ENCODE results near the gene TLK2. TPM values are rescaled to one million over a fixed set of nuclear protein-coding genes. Genes with fewer than 3 reads are reported as not detected.
"Not testable (repeated sequence)": the region's sequence is repeated elsewhere in the genome, so short reads cannot be mapped to it uniquely, and the experiment has no call there.

TLK2 gene
- total RNA-seq (2021; fragmentation: NEBNext Ultra II Directional; extraction: Animal tissue kit (Norgen Biotek cat#: 25700)), result 10 to 100 TPM; 29.0 to 40.9 (median 38.6) TPM
- long read RNA-seq, partial matches to known transcripts, result 4 of 6 reads
- long read RNA-seq, other reads (novel, unspliced or antisense), result 1 of 6 reads

GRCh38 chr17:62478424-62478879 is at the start of gene TLK2:
TLK2 (plus strand) TSS chr17:62478825; CDS start chr17:62481126, 2,301 bp downstream.
- Mint-ChIP-seq H3K27ac (peak within 1 kb of the TSS; percentile 95), H3K27me3 (ENCODE audit: insufficient read depth) (no peaks in the 10 kb centered on the region), H3K4me1 (ENCODE audit: low read depth) (peaks cover 20% of the 10 kb centered on the region), H3K4me3 (peak within 1 kb of the TSS; percentile 98), H3K36me3 (ENCODE audit: low read depth) (peaks cover 11% of the 10 kb centered on the region), H3K9me3 (no peaks in the 10 kb centered on the region)
- peak; percentile 47 for DNase-seq
- TF ChIP-seq, protein P1, sequence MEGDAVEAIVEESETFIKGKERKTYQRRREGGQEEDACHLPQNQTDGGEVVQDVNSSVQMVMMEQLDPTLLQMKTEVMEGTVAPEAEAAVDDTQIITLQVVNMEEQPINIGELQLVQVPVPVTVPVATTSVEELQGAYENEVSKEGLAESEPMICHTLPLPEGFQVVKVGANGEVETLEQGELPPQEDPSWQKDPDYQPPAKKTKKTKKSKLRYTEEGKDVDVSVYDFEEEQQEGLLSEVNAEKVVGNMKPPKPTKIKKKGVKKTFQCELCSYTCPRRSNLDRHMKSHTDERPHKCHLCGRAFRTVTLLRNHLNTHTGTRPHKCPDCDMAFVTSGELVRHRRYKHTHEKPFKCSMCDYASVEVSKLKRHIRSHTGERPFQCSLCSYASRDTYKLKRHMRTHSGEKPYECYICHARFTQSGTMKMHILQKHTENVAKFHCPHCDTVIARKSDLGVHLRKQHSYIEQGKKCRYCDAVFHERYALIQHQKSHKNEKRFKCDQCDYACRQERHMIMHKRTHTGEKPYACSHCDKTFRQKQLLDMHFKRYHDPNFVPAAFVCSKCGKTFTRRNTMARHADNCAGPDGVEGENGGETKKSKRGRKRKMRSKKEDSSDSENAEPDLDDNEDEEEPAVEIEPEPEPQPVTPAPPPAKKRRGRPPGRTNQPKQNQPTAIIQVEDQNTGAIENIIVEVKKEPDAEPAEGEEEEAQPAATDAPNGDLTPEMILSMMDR (IDR thresholded peaks at IDR 0.05), result no peak

GRCh38 chr17:62435251-62435650 is 43.4 kb upstream of the TLK2 start:
- not testable (repeated sequence) for H3K9me3 Mint-ChIP-seq; H3K27me3 Mint-ChIP-seq (ENCODE audit: insufficient read depth); H3K27ac Mint-ChIP-seq; H3K4me1 Mint-ChIP-seq (ENCODE audit: low read depth); DNase-seq; H3K4me3 Mint-ChIP-seq; H3K36me3 Mint-ChIP-seq (ENCODE audit: low read depth)

DNA sequence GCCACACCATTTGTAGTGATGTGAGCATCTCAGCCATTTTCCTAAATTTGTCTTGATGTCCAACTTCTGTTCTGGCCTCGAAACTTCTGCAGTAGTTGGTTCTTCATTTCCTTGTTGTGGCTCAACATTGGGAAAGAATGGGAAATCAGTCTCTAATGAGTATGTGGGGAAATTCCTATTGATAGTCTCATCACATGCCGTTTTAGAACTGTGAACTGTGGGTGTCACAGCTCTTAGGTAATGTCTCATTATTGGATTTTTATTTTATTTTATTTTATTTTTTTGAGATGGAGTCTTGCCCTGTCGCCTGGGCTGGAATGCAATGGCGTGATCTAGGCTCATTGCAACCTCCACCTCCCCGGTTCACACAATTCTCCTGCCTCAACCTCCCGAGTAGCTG is 37.4 kb upstream of the TLK2 start:
- not testable (repeated sequence) for DNase-seq

GRCh38 chr17:62444063-62444462 is 34.6 kb upstream of the TLK2 start:
- Mint-ChIP-seq H3K27ac (no peak overlapping the region), H3K36me3 (ENCODE audit: low read depth) (peaks cover 13% of the 10 kb centered on the region; the same call in 1 of the 2 replicates), H3K4me3 (no peak overlapping the region), H3K27me3 (ENCODE audit: insufficient read depth) (no peaks in the 10 kb centered on the region), H3K4me1 (ENCODE audit: low read depth) (no peaks in the 10 kb centered on the region), H3K9me3 (no peaks in the 10 kb centered on the region)
- TF ChIP-seq, protein P1 (IDR thresholded peaks at IDR 0.05), result no peak
- no peak for DNase-seq

More for the DNA sequence above, 37.4 kb upstream of the TLK2 start:
- H3K4me1 Mint-ChIP-seq (ENCODE audit: low read depth); H3K27ac Mint-ChIP-seq; H3K4me3 Mint-ChIP-seq; H3K27me3 Mint-ChIP-seq (ENCODE audit: insufficient read depth); H3K36me3 Mint-ChIP-seq (ENCODE audit: low read depth); H3K9me3 Mint-ChIP-seq: not testable (repeated sequence)

GRCh38 chr17:62445791-62446190 is 32.8 kb upstream of the TLK2 start:
- not testable (repeated sequence) for H3K9me3 Mint-ChIP-seq; H3K27ac Mint-ChIP-seq; DNase-seq; H3K4me1 Mint-ChIP-seq (ENCODE audit: low read depth); H3K36me3 Mint-ChIP-seq (ENCODE audit: low read depth); H3K27me3 Mint-ChIP-seq (ENCODE audit: insufficient read depth); H3K4me3 Mint-ChIP-seq

- not testable (repeated sequence) for H3K27me3 Mint-ChIP-seq (ENCODE audit: insufficient read depth); DNase-seq; H3K4me1 Mint-ChIP-seq (ENCODE audit: low read depth); H3K9me3 Mint-ChIP-seq; H3K36me3 Mint-ChIP-seq (ENCODE audit: low read depth); H3K4me3 Mint-ChIP-seq; H3K27ac Mint-ChIP-seq
Measured at GRCh38 chr17:62452195-62452594, 26.4 kb upstream of the TLK2 start.

DNA sequence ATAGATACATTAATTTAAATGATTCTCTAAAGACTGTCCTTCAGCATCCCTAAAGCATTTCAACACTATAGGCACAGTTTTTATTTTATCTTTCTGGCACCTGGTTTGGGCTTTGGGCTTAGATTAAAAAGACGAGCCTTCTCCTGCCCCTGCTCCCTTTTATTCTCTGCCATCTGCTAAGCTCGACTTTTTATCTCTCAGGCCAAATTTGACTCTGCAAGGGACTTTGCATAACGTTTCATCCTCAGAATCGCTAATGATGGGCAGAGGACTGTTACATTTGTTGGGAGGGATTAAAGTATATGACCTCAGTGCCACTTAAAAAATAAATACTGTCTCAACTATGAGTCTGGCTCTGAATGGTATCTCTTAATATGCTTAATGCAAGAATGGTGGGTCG is 25.6 kb upstream of the TLK2 start:
- not testable (repeated sequence) for DNase-seq; H3K36me3 Mint-ChIP-seq (ENCODE audit: low read depth); H3K27me3 Mint-ChIP-seq (ENCODE audit: insufficient read depth); H3K27ac Mint-ChIP-seq; H3K4me3 Mint-ChIP-seq; H3K9me3 Mint-ChIP-seq; H3K4me1 Mint-ChIP-seq (ENCODE audit: low read depth)

- H3K27ac Mint-ChIP-seq; H3K4me3 Mint-ChIP-seq; H3K4me1 Mint-ChIP-seq (ENCODE audit: low read depth); H3K36me3 Mint-ChIP-seq (ENCODE audit: low read depth); H3K9me3 Mint-ChIP-seq; H3K27me3 Mint-ChIP-seq (ENCODE audit: insufficient read depth); DNase-seq: not testable (repeated sequence)
Measured at GRCh38 chr17:62453656-62454055, 25.0 kb upstream of the TLK2 start.

DNA sequence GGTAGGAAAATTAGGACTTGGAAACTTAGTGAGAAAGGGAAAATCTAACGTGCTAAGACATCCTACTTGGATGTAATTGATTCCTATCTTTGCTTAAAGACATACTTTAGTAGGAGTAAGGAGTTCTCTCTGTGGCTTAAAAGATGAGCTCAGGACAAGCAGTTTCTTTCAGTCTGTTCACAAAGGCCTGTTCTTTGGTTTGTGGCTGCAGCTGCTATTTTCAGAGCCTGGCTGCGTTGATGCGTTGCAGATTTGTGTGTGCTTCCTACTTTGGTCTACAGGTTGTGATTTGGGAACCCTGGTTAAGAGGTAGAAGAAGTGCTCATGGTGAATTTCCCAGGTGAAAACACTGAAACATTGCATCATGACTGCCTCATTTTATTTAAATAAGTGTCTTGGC is 24.5 kb upstream of the TLK2 start:
- H3K4me1 Mint-ChIP-seq (ENCODE audit: low read depth); DNase-seq; H3K27ac Mint-ChIP-seq; H3K4me3 Mint-ChIP-seq; H3K9me3 Mint-ChIP-seq; H3K36me3 Mint-ChIP-seq (ENCODE audit: low read depth); H3K27me3 Mint-ChIP-seq (ENCODE audit: insufficient read depth): not testable (repeated sequence)
